ENCODE data around the gene MAP4K1.
"Not testable (repeated sequence)": the region's sequence is repeated elsewhere in the genome, so short reads cannot be mapped to it uniquely, and the experiment has no call there.

The MAP4K1 gene

DNA sequence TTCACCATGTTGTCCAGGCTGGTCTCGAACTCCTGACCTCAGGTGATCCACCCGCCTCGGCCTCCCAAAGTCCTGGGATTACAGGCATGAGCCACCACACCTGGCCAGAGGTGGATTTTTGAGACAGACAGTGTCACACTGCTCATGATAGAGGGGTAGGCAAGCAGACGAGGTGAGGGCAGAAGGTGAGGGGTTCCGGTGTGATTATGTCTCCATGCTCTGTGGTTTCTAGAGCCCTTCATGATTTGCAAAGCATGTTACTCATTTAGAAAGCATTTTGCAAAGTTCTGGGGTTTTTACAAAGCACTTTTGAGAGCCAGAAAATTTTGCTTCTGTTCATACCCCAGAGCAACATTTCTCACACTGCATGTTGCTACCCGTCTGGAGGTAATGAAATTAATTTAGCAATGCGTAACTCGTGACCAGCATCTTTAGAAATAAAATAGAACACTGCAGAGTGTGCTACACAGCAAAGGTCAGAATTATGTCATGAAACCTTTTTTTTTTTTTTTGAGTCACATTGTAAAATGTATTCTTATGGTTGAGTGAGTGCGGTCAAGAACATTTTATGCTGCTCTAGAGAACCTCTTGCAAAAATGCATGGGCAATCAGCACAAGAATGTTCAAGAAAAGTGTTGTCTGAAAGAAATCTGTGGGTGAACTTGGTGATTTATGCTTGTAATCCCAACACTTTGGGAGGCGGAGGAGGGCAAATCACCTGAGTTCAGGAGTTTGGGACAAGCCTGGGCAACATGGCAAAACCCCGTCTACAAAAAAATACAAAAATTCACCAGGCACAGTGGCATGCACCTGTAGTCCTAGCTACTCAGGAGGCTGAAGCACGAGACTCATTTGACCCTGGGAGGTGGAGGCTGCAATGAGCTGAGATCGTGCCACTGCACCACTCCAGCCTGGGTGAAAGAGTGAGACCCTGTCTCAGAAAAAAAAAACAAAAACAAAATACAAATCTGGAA is 58.0 kb downstream of the MAP4K1 start:
- Histone ChIP-seq H3K4me1 (ENCODE audit: control insufficient read depth in 5 of 5, insufficient read depth in 5 of 5, low read length in 5 of 5) (no peaks in the 10 kb centered on the region), H3K9ac (ENCODE audit: low read length in 5 of 5) (no peak overlapping the region), H3K9me3 (ENCODE audit: control insufficient read depth in 5 of 5, low read length in 5 of 5) (no peaks in the 10 kb centered on the region), H3K27ac (ENCODE audit: low read depth, low read length) (no peak overlapping the region), H3K4me3 (ENCODE audit: low read depth in 1 of 5, low read length in 5 of 5) (no peak overlapping the region), H3K27me3 (ENCODE audit: control insufficient read depth in 5 of 5, insufficient read depth in 4 of 5, low read length in 5 of 5) (peaks cover 8 to 14% (median 13%) of the 10 kb centered on the region in 5 donors), H3K36me3 (ENCODE audit: control insufficient read depth in 5 of 5, insufficient read depth in 5 of 5, low read length in 5 of 5) (peaks cover 0 to 19% (median 0%) of the 10 kb centered on the region in 5 donors)

DNA sequence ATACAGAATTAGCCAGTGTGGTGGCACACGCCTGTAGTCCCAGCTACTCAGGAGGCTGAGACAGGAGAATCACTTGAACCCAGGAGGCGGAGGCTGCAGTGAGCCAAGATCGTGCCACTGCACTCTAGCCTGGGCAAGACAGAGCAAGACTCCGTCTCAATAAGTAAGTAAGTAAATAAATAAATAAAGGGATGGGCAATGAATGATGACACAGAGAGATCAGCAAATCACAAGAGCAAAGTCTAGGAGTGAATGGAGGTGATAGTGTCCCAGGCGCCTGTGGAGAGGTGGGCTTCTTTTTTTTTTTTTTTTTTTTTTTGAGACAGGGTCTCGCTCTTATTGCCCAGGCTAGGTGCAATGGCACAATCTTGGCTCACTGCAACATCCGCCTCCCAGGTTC is 58.8 kb downstream of the MAP4K1 start:
- not testable (repeated sequence) for H3K4me1 ChIP-seq (ENCODE audit: control insufficient read depth in 5 of 5, insufficient read depth in 5 of 5, low read length in 5 of 5); H3K27ac ChIP-seq (ENCODE audit: low read depth, low read length)
- H3K27me3 ChIP-seq (ENCODE audit: control insufficient read depth in 5 of 5, insufficient read depth in 4 of 5, low read length in 5 of 5), result peaks cover 7 to 14% (median 11%) of the 10 kb centered on the region in 5 donors

DNA sequence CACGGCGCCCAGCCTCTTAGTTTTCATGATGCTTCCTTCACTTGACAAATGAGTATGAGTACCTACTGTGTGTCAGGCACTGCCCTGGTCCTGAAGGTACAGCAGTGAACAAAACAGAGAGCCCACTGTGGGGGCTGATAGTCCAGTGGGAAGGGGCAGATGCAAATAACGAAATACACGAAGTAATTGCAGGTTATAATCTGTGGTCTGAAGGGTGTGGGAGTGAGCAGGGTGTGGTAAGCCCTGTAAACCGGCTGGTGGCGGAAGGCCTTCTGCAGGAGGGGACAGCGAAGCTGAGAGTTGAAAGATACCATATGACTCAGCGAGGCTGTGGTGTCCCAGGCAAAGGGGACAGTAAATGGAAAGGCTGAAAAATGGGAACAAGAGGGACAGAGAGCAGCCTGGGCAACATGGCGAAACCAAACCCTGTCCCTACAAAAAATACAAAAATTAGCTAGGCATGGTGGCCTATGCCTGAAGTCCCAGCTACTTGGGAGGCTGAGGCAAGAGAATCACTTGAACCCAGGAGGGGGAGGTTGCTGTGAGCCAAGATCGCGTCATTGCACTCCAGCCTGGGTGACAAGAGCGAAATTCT is 60.5 kb downstream of the MAP4K1 start:
- Histone ChIP-seq H3K9me3 (ENCODE audit: control insufficient read depth in 5 of 5, low read length in 5 of 5) (no peaks in the 10 kb centered on the region), H3K27me3 (ENCODE audit: control insufficient read depth in 5 of 5, insufficient read depth in 4 of 5, low read length in 5 of 5) (peaks cover under 1 to 6% (median 4%) of the 10 kb centered on the region in 5 donors), H3K4me3 (ENCODE audit: low read depth in 1 of 5, low read length in 5 of 5) (no peak overlapping the region), H3K9ac (ENCODE audit: low read length in 5 of 5) (no peak overlapping the region), H3K4me1 (ENCODE audit: control insufficient read depth in 5 of 5, insufficient read depth in 5 of 5, low read length in 5 of 5) (no peaks in the 10 kb centered on the region), H3K36me3 (ENCODE audit: control insufficient read depth in 5 of 5, insufficient read depth in 5 of 5, low read length in 5 of 5) (peaks cover 0 to 9% (median 0%) of the 10 kb centered on the region in 5 donors), H3K27ac (ENCODE audit: low read depth, low read length) (no peak overlapping the region)

More for the DNA sequence above, 58.8 kb downstream of the MAP4K1 start:
- H3K9ac ChIP-seq (ENCODE audit: low read length in 5 of 5); H3K9me3 ChIP-seq (ENCODE audit: control insufficient read depth in 5 of 5, low read length in 5 of 5); H3K4me3 ChIP-seq (ENCODE audit: low read depth in 1 of 5, low read length in 5 of 5): not testable (repeated sequence)
- peaks cover 0 to 19% (median 0%) of the 10 kb centered on the region in 5 donors for H3K36me3 ChIP-seq (ENCODE audit: control insufficient read depth in 5 of 5, insufficient read depth in 5 of 5, low read length in 5 of 5)

DNA sequence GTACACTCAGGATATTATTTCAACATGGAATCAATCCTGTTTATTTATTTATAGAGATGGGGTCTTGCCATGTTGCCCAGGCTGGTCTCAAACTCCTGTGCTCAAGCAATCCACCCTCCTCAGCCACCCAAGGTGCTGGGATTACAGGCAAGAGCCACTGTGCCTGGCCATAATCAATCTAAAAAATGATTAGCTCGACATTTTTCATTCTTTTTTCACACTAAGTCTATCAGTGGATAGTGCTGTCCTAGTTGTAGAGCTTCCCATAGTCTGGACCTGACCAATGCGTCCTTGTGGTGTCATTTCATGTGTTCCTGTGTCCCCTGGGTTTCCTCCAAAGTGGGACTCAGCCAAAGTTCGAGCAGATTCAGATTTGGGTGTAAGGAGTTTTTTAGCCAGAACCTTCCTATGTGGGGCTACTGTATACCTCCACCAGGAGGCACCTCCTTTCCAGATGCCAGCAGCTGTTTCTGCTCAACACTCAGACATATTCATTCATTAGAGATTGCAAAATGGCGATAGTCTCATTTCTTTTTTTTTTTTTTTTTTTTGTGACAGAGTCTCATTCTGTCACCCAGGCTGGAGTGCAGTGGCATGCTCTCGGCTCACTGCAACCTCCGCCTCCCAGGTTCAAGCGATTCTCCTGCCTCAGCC is 61.1 kb downstream of the MAP4K1 start:
- H3K36me3 ChIP-seq (ENCODE audit: control insufficient read depth in 5 of 5, insufficient read depth in 5 of 5, low read length in 5 of 5), result peaks cover 0 to 3% (median 0%) of the 10 kb centered on the region in 5 donors
- H3K9me3 ChIP-seq (ENCODE audit: control insufficient read depth in 5 of 5, low read length in 5 of 5), result no peaks in the 10 kb centered on the region
- peaks cover 0 to 6% (median 0%) of the 10 kb centered on the region in 5 donors for H3K27me3 ChIP-seq (ENCODE audit: control insufficient read depth in 5 of 5, insufficient read depth in 4 of 5, low read length in 5 of 5)
- no peak overlapping the region for H3K4me3 ChIP-seq (ENCODE audit: low read depth in 1 of 5, low read length in 5 of 5)
- no peak overlapping the region for H3K9ac ChIP-seq (ENCODE audit: low read length in 5 of 5)
- H3K27ac ChIP-seq (ENCODE audit: low read depth, low read length), result no peak overlapping the region
- no peaks in the 10 kb centered on the region for H3K4me1 ChIP-seq (ENCODE audit: control insufficient read depth in 5 of 5, insufficient read depth in 5 of 5, low read length in 5 of 5)

DNA sequence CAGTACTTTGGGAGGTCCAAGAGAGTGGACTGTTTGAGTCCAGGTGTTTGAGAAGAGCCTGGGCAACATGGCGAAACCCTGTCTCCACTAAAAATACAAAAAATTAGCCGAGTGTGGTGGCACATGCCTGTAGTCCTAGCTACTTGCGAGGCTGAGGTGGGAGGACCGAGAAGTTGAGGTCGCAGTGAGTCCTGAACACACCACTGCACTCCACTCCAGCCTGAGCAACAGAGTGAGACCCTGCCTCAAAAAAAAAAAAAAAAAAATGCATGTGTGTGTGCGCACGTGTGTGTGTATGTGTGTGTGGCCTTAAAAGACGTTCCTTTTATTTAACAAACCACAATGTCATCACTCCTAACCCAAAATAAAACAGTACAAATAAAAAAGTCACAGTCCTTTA is 62.6 kb downstream of the MAP4K1 start:
- H3K4me1 ChIP-seq (ENCODE audit: control insufficient read depth in 5 of 5, insufficient read depth in 5 of 5, low read length in 5 of 5), result no peaks in the 10 kb centered on the region
- no peaks in the 10 kb centered on the region for H3K9me3 ChIP-seq (ENCODE audit: control insufficient read depth in 5 of 5, low read length in 5 of 5)
- no peak overlapping the region for H3K4me3 ChIP-seq (ENCODE audit: low read depth in 1 of 5, low read length in 5 of 5)
- H3K27ac ChIP-seq (ENCODE audit: low read depth, low read length), result no peak overlapping the region
- no peak overlapping the region for H3K9ac ChIP-seq (ENCODE audit: low read length in 5 of 5)
- peaks cover 0 to 5% (median 0%) of the 10 kb centered on the region in 5 donors for H3K27me3 ChIP-seq (ENCODE audit: control insufficient read depth in 5 of 5, insufficient read depth in 4 of 5, low read length in 5 of 5)
- peaks cover 0 to 4% (median 0%) of the 10 kb centered on the region in 5 donors for H3K36me3 ChIP-seq (ENCODE audit: control insufficient read depth in 5 of 5, insufficient read depth in 5 of 5, low read length in 5 of 5)

DNA sequence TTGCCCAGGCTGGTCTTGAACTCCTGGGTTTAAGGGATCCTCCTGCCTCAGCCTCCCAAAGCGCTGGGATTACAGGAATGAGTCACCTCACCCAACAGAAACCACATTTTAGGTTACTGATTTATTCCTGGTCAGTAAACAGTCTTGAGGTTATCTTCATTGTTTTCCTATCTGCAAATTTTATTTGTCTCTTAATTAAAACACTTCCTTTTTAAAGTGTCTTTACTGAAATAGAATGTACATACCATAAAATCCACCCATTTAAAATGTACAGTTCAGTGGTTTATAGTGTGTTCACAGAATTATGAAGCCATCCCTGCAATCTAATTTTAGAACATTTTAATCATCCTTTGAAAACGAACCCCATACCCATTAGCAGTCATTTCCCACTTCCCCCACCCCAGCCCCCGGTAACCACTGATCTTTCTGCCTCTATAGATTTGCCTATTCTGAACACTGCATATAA is 63.0 kb downstream of the MAP4K1 start:
- Histone ChIP-seq H3K9me3 (ENCODE audit: control insufficient read depth in 5 of 5, low read length in 5 of 5) (no peaks in the 10 kb centered on the region), H3K9ac (ENCODE audit: low read length in 5 of 5) (no peak overlapping the region), H3K36me3 (ENCODE audit: control insufficient read depth in 5 of 5, insufficient read depth in 5 of 5, low read length in 5 of 5) (peaks cover 0 to 4% (median 0%) of the 10 kb centered on the region in 5 donors), H3K4me3 (ENCODE audit: low read depth in 1 of 5, low read length in 5 of 5) (no peak overlapping the region), H3K4me1 (ENCODE audit: control insufficient read depth in 5 of 5, insufficient read depth in 5 of 5, low read length in 5 of 5) (no peaks in the 10 kb centered on the region), H3K27me3 (ENCODE audit: control insufficient read depth in 5 of 5, insufficient read depth in 4 of 5, low read length in 5 of 5) (peaks cover 0 to 5% (median 0%) of the 10 kb centered on the region in 5 donors), H3K27ac (ENCODE audit: low read depth, low read length) (no peak overlapping the region)

DNA sequence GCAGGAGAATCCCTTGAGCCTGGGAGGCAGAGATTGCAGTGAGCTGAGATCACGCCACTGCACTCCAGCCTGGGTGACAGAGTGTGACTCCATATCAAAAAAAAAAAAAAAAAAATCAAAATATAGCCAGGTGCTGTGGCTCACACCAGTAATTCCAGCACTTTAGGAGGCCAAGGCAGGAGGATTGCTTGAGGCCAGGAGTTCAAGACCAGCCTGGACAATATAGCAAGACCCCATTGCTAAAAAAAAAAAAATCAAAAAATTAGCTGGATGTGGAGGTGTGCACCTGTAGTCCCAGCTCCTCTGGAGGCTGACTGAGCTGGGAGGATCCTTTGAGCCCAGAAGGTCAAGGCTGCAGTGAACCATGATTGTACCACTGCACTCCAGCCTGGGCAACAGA is 64.5 kb downstream of the MAP4K1 start:
- not testable (repeated sequence) for H3K27ac ChIP-seq (ENCODE audit: low read depth, low read length); H3K4me3 ChIP-seq (ENCODE audit: low read depth in 1 of 5, low read length in 5 of 5); H3K4me1 ChIP-seq (ENCODE audit: control insufficient read depth in 5 of 5, insufficient read depth in 5 of 5, low read length in 5 of 5); H3K27me3 ChIP-seq (ENCODE audit: control insufficient read depth in 5 of 5, insufficient read depth in 4 of 5, low read length in 5 of 5); H3K36me3 ChIP-seq (ENCODE audit: control insufficient read depth in 5 of 5, insufficient read depth in 5 of 5, low read length in 5 of 5); H3K9me3 ChIP-seq (ENCODE audit: control insufficient read depth in 5 of 5, low read length in 5 of 5); H3K9ac ChIP-seq (ENCODE audit: low read length in 5 of 5)

DNA sequence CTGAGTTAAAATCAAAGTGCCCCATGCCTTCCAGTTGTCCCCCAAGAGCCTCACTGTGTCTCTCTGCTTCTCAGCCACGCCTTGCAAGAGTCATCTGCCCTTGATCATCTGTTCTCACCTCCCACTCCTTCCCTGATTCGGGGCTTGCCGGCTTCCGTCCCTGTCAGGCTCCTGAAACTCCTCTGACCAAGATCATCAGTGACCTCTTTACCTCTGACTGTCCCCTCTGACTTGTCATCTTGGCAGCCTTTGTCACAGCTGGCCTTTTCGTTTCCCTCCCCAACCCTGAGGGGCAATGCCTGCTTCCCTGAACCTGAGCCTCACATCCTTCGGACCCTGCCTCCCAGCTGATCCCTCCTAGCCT is 66.3 kb downstream of the MAP4K1 start:
- Histone ChIP-seq H3K36me3 (ENCODE audit: control insufficient read depth in 5 of 5, insufficient read depth in 5 of 5, low read length in 5 of 5) (peaks cover 0 to 4% (median 0%) of the 10 kb centered on the region in 5 donors), H3K27me3 (ENCODE audit: control insufficient read depth in 5 of 5, insufficient read depth in 4 of 5, low read length in 5 of 5) (peaks cover 0 to 5% (median 0%) of the 10 kb centered on the region in 5 donors), H3K27ac (ENCODE audit: low read depth, low read length) (no peak overlapping the region), H3K9ac (ENCODE audit: low read length in 5 of 5) (no peak overlapping the region), H3K9me3 (ENCODE audit: control insufficient read depth in 5 of 5, low read length in 5 of 5) (no peaks in the 10 kb centered on the region), H3K4me3 (ENCODE audit: low read depth in 1 of 5, low read length in 5 of 5) (no peak overlapping the region), H3K4me1 (ENCODE audit: control insufficient read depth in 5 of 5, insufficient read depth in 5 of 5, low read length in 5 of 5) (no peaks in the 10 kb centered on the region)

DNA sequence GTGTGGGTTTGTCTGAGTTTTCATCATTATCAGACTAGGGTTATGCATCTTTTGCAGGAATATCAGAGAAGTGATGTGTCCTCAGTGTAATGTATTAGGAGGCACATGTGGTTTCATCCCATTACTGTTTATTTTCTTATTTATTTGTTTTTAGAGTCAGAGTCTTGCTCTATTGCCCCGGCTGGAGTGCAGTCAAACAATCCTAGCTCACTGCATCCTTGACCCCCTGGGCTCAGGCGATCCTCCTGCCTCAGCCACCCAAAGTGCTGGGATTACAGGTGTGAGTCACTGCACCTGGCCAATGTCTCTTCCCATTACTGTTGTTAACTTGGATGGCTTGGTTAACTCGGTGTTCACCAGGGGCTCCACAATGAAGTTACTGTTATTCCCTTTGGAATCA is 67.4 kb downstream of the MAP4K1 start:
- Histone ChIP-seq H3K4me3 (ENCODE audit: low read depth in 1 of 5, low read length in 5 of 5) (no peak overlapping the region), H3K9me3 (ENCODE audit: control insufficient read depth in 5 of 5, low read length in 5 of 5) (no peaks in the 10 kb centered on the region), H3K27me3 (ENCODE audit: control insufficient read depth in 5 of 5, insufficient read depth in 4 of 5, low read length in 5 of 5) (peaks cover 0 to 5% (median 0%) of the 10 kb centered on the region in 5 donors), H3K27ac (ENCODE audit: low read depth, low read length) (no peak overlapping the region), H3K36me3 (ENCODE audit: control insufficient read depth in 5 of 5, insufficient read depth in 5 of 5, low read length in 5 of 5) (peaks cover 0 to 4% (median 0%) of the 10 kb centered on the region in 5 donors), H3K9ac (ENCODE audit: low read length in 5 of 5) (no peak overlapping the region), H3K4me1 (ENCODE audit: control insufficient read depth in 5 of 5, insufficient read depth in 5 of 5, low read length in 5 of 5) (peaks cover 0 to 2% (median 0%) of the 10 kb centered on the region in 5 donors)
